ENCODE data around the gene PLPPR1. TPM values are rescaled to one million over a fixed set of nuclear protein-coding genes. Genes with fewer than 3 reads are reported as not detected.

The PLPPR1 gene
- total RNA-seq, 1 donor from 2014 or later, result not detected

DNA sequence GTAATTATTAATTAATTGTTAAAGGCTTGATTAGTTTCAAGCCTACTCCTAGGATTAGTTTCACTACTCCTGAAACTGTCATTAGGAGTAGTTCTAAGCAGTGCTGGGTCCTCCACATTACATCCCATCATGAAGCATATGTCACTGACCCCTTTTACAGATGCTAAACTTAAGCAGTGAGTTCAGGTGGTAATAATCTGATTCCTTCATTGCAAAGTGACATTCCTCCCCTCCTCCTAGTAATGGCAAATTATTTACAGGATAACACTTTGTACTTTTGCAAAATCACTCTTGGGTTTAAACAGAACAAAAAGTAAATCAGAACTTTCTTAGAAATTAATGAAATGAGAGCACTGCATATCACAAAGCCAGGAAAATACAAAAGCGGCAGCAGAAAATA is 303.8 kb downstream of the PLPPR1 start:
- H3K27me3 ChIP-seq, result no peaks in the 10 kb centered on the region
- TF ChIP-seq, protein P1, sequence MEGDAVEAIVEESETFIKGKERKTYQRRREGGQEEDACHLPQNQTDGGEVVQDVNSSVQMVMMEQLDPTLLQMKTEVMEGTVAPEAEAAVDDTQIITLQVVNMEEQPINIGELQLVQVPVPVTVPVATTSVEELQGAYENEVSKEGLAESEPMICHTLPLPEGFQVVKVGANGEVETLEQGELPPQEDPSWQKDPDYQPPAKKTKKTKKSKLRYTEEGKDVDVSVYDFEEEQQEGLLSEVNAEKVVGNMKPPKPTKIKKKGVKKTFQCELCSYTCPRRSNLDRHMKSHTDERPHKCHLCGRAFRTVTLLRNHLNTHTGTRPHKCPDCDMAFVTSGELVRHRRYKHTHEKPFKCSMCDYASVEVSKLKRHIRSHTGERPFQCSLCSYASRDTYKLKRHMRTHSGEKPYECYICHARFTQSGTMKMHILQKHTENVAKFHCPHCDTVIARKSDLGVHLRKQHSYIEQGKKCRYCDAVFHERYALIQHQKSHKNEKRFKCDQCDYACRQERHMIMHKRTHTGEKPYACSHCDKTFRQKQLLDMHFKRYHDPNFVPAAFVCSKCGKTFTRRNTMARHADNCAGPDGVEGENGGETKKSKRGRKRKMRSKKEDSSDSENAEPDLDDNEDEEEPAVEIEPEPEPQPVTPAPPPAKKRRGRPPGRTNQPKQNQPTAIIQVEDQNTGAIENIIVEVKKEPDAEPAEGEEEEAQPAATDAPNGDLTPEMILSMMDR (IDR thresholded peaks at IDR 0.05), result no peak
- intact Hi-C loops (cut with DNase I), result no loop called here

DNA sequence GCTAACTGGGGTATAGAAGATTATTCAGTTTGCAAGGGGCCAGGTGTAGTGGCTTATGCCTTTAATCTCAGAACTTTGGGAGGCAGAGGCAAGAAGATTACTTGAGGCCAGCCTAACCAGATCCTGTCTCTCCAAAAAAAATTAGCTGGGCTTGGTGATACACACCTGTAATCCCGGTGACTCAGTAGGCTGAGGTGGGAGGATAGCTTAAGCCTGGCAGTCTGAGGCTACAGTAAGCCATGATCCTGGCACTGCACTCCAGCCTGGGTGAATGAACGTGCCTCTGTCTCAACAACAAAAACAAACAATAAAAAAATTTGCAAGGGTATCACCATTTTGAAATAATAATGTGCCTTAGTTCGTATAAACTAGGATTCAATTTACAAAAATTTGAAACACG is 305.0 kb downstream of the PLPPR1 start:
- Histone ChIP-seq H3K4me3 (no peak overlapping the region), H3K36me3 (no peaks in the 10 kb centered on the region), H3K27ac (no peak overlapping the region), H3K4me1 (no peaks in the 10 kb centered on the region), H3K27me3 (no peaks in the 10 kb centered on the region), H3K9me3 (no peaks in the 10 kb centered on the region)
- no peak for DNase-seq (ENCODE audit: low spot score in 2 of 2)
- TF ChIP-seq, protein P1 (IDR thresholded peaks at IDR 0.05), result no peak
- intact Hi-C loops (cut with DNase I), result no loop called here

More for the DNA sequence above, 303.8 kb downstream of the PLPPR1 start:
- Histone ChIP-seq H3K27ac (no peak overlapping the region), H3K9me3 (no peaks in the 10 kb centered on the region), H3K36me3 (no peaks in the 10 kb centered on the region), H3K4me3 (no peak overlapping the region), H3K4me1 (no peaks in the 10 kb centered on the region)
- DNase-seq (ENCODE audit: low spot score in 2 of 2), result no peak

DNA sequence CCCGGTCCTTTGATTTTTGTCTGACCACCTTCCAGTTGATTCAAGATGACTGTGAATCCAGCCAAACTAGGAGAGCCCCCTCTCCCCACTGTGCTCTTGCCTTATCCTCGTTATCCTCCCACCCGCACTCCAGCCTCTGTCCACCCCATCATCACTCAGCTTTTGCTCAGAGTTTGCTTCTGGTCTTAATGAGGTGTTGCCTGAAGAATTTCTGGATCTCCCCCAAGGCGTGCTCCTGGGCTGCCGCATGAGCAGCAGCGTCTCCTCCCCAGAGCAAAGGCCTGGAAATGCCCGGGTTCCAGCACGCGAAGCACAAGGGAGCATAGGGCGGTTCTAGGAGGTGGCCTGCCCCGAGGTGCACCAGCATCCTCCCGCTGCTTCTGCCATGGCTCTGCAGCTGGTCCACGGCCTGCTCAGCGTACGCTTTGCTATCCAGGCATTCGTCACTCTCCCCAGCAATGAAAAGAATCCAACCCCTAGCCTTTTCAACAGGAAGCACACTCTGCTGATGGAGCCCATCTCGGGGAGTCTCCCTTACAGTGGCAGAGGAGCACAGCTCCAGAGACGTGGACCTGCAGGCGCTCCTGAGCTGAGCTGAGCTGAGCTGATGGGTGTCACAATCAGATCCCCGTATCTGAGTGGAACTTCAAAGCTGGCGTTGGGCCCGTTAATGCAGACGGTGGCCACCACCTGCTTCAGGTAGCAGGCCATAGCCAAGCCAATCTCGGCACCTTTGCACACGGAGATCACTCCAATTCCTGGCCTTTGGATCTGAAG is 305.6 kb downstream of the PLPPR1 start:
- no peak for DNase-seq (ENCODE audit: low spot score in 2 of 2)
- no peak overlapping the region for H3K4me3 ChIP-seq
- intact Hi-C loops (cut with DNase I), result no loop called here
- H3K9me3 ChIP-seq, result no peaks in the 10 kb centered on the region
- no peak overlapping the region for H3K27ac ChIP-seq
- no peaks in the 10 kb centered on the region for H3K27me3 ChIP-seq
- no peaks in the 10 kb centered on the region for H3K4me1 ChIP-seq
- TF ChIP-seq, protein P1 (IDR thresholded peaks at IDR 0.05), result no peak
- H3K36me3 ChIP-seq, result no peaks in the 10 kb centered on the region

DNA sequence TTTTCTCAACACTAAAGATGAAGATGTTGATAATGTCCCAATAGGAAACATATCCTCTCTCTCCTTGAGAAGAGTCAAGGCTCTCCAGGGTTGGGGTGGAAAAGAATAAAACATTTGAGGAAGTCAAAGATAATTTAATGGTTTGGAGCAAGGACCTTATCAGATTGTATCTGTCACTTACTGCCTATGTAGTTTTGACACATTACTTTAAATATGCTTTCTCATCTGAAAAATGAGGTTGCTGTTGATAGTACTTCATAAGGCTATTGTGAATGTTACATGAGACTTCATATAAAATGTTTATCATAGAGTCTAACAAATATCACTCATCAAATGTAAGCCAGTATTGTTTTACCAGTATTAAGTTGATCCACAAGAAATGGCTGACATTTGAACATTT is 307.6 kb downstream of the PLPPR1 start:
- DNase-seq (ENCODE audit: low spot score in 2 of 2), result no peak
- Histone ChIP-seq H3K27ac (no peak overlapping the region), H3K27me3 (no peaks in the 10 kb centered on the region), H3K4me3 (no peak overlapping the region), H3K36me3 (no peaks in the 10 kb centered on the region), H3K9me3 (no peaks in the 10 kb centered on the region), H3K4me1 (no peaks in the 10 kb centered on the region)
- TF ChIP-seq, protein P1 (IDR thresholded peaks at IDR 0.05), result no peak
- intact Hi-C loops (cut with DNase I), result no loop called here

DNA sequence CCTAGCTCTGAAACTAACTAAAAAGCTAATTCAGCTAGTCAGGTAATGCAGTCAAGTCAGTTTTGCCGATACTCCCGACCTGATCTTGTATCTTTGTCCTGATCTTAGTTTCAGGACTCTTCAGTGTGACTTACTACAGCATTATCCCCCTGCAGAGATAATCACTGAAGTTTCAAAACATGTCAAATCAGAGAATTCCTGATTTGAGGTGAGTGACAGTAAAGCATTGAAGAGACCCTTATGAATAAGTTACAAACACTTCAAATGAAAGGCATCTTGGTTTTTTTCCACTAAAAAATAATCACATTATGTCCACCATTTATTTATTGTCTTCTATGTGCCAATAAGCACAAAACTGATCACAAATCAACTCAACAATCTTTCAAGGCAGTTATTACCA is 308.7 kb downstream of the PLPPR1 start:
- Histone ChIP-seq H3K4me1 (no peaks in the 10 kb centered on the region), H3K36me3 (no peaks in the 10 kb centered on the region), H3K27ac (no peak overlapping the region), H3K27me3 (no peaks in the 10 kb centered on the region), H3K4me3 (no peak overlapping the region), H3K9me3 (no peaks in the 10 kb centered on the region)
- TF ChIP-seq, protein P1 (IDR thresholded peaks at IDR 0.05), result no peak
- intact Hi-C loops (cut with DNase I), result no loop called here
- DNase-seq (ENCODE audit: low spot score in 2 of 2), result no peak
